Neural cell (in vitro differentiated cells): Measurements from ENCODE around the gene VSTM2B. TPM values are rescaled to one million over a fixed set of nuclear protein-coding genes. Genes with fewer than 3 reads are reported as not detected.

Experiments
- H2AFZ ChIP-seq: fragments of 200-600, 300-800 bp; sonication (generic), shearing (Covaris generic); 2 replicates; pipeline ENCODE4 v1.6.0; 2014; ENCODE audit warnings: low read depth, mild to moderate bottlenecking, antibody characterized with exemption, low read length, moderate library complexity
- H3F3A ChIP-seq: fragments of 200-600 bp; shearing (Covaris generic); 2 replicates; pipeline ENCODE4 v1.6.1; 2016; ENCODE audit warnings: mild to moderate bottlenecking, moderate library complexity, mixed read lengths, antibody characterized with exemption, low read length; ENCODE audit not compliant: insufficient read depth, poor library complexity, severe bottlenecking
- H3K27ac ChIP-seq: fragments of 200-600, 300-800 bp; sonication (generic), shearing (Covaris generic); 2 replicates; pipeline ENCODE4 v1.5.1; 2014; ENCODE audit warnings: mild to moderate bottlenecking, low read length, moderate library complexity
- H3K27me3 ChIP-seq: fragments of 300-800, 200-600 bp; sonication (generic), shearing (Covaris generic); 2 replicates; pipeline ENCODE4 v1.6.0; 2014; ENCODE audit warnings: mild to moderate bottlenecking, low read depth, low read length, moderate library complexity; ENCODE audit not compliant: insufficient read depth
- H3K36me3 ChIP-seq: fragments of 300-800, 200-600 bp; sonication (generic), shearing (Covaris generic); 2 replicates; pipeline ENCODE4 v1.5.1; 2014; ENCODE audit warnings: mild to moderate bottlenecking, antibody characterized with exemption, low read length, moderate library complexity; ENCODE audit not compliant: insufficient read depth
- H3K4me2 ChIP-seq: fragments of 300-800, 200-600 bp; sonication (generic), shearing (Covaris generic); 2 replicates; pipeline ENCODE4 v1.6.0; 2014; ENCODE audit warnings: mild to moderate bottlenecking, low read length
- H3K4me3 ChIP-seq: fragments of 300-800, 200-600 bp; sonication (generic), shearing (Covaris generic); 2 replicates; pipeline ENCODE4 v1.5.1; 2014; ENCODE audit warnings: mild to moderate bottlenecking, low read length, moderate library complexity
- H3K79me2 ChIP-seq: fragments of 200-600 bp; shearing (Covaris generic); replicated peaks from 2 replicates; pipeline ENCODE4 v1.6.0; 2014; ENCODE audit warnings: mild to moderate bottlenecking, low read length, moderate library complexity; ENCODE audit not compliant: insufficient read depth
- H3K9ac ChIP-seq: fragments of 300-800, 200-600 bp; sonication (generic), shearing (Covaris generic); 2 replicates; pipeline ENCODE4 v1.6.1; 2016; ENCODE audit warnings: mild to moderate bottlenecking, low read length, mixed read lengths
- H3K9me2 ChIP-seq: fragments of 200-600 bp; shearing (Covaris generic); 2 replicates; pipeline ENCODE4 v1.6.1; 2016; ENCODE audit warnings: mild to moderate bottlenecking, low read length, mixed read lengths; ENCODE audit not compliant: insufficient read depth
- H3K9me3 ChIP-seq: fragments of 200-600, 300-800 bp; sonication (generic), shearing (Covaris generic); 2 replicates; pipeline ENCODE4 v1.6.1; 2016; ENCODE audit warnings: mild to moderate bottlenecking, mixed run types, low read length, moderate library complexity, mixed read lengths
- H4K20me1 ChIP-seq: fragments of 200-600 bp; shearing (Covaris generic); 2 replicates; pipeline ENCODE4 v1.6.1; 2016; ENCODE audit warnings: mild to moderate bottlenecking, mixed run types; ENCODE audit not compliant: insufficient read depth
- EP300 ChIP-seq: fragments of 450-650 bp; conservative IDR thresholded peaks from 2 replicates; pipeline ENCODE4 v1.6.1; 2014; ENCODE audit warnings: antibody characterized with exemption, mild to moderate bottlenecking, moderate library complexity; ENCODE audit not compliant: poor library complexity, severe bottlenecking
- EZH2 ChIP-seq: fragments of 200-600, 300-800 bp; shearing (Covaris generic), sonication (generic); IDR thresholded peaks from 2 replicates; pipeline ENCODE4 v1.6.1; 2014; ENCODE audit warnings: antibody characterized with exemption, low read length, borderline replicate concordance, mild to moderate bottlenecking; ENCODE audit not compliant: insufficient read depth, poor library complexity, severe bottlenecking
- MXI1 ChIP-seq: fragments of 450-650 bp; conservative IDR thresholded peaks from 2 replicates; pipeline ENCODE4 v1.6.1; 2014; ENCODE audit warnings: antibody characterized with exemption, mild to moderate bottlenecking; ENCODE audit not compliant: poor library complexity, severe bottlenecking
- POLR2AphosphoS5 ChIP-seq: IDR thresholded peaks from 2 replicates; pipeline ENCODE4 v1.6.1; 2012
- RAD21 ChIP-seq: fragments of 450-650 bp; conservative IDR thresholded peaks from 2 replicates; pipeline ENCODE4 v1.6.1; 2014; ENCODE audit warnings: antibody characterized with exemption, mild to moderate bottlenecking, moderate library complexity
- TAF1 ChIP-seq: IDR thresholded peaks from 2 replicates; pipeline ENCODE4 v1.6.1; 2012; ENCODE audit warnings: low read depth
- polyA plus RNA-seq: library from polyadenylated mRNA; depleted of rRNA; stranded (reverse); fragments of >200 nt; gene quantifications from 2 replicates; pipeline ENCODE4 v1.2.3, GENCODE V29; 2014
- TF ChIP-seq, protein P1 (sequence below): IDR thresholded peaks from 2 replicates; pipeline ENCODE4 v1.6.1; 2012; ENCODE audit warnings: borderline replicate concordance
- TF ChIP-seq, protein P2 (sequence below): fragments of 450-650 bp; IDR thresholded peaks from 2 replicates; pipeline ENCODE4 v1.5.1; 2014; ENCODE audit warnings: antibody characterized with exemption, mild to moderate bottlenecking, moderate library complexity; ENCODE audit not compliant: poor library complexity, severe bottlenecking

Gene VSTM2B
- polyA plus RNA-seq, 1 donor from 2014 or later, result 24.4 TPM

DNA sequence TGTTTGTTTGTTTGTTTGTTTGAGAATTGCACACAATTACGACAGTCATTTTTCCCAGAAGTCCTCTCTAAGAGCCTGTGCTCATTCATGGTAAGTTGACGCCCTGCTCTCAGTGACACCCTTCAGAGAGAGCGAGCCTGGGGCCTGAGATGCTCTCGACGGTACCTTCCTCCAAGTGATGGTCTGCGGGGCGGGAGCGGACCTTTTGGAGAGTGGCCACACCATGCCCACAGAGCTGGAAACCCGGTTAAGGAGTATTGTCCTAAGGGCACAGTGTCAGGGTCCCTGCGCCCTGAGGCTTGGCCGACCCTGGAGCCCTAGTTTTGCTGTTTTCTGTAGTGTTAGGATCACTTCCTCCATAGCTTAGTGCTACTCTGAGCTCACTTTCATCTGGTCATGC lies 83.8 kb downstream of the VSTM2B start:
- Histone ChIP-seq H3K36me3 (no peaks in the 10 kb centered on the region), H3K4me2 (no peak overlapping the region), H3K27ac (no peak overlapping the region)

DNA sequence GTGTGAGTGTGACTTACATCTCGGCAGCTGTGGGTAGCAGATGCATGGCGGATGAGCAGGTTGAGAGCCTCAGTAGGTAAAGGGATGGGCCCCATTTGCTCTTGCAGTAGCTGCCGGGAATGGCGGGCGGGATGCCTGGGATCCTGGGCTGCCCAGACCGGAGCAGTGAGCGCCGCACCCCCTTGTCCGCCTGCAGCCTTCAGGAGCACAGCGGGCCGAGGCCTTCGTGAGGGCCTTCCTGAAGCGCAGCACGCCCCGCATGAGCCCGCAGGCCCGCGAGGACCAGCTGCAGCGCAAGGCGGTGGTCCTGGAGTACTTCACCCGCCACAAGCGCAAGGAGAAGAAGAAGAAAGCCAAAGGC lies 84.4 kb downstream of the VSTM2B start:
- no peaks in the 10 kb centered on the region for H3F3A ChIP-seq
- H3K4me2 ChIP-seq, result no peak overlapping the region
- no peak overlapping the region for H3K9ac ChIP-seq
- no peak overlapping the region for H3K4me3 ChIP-seq
- TF ChIP-seq, protein P1, sequence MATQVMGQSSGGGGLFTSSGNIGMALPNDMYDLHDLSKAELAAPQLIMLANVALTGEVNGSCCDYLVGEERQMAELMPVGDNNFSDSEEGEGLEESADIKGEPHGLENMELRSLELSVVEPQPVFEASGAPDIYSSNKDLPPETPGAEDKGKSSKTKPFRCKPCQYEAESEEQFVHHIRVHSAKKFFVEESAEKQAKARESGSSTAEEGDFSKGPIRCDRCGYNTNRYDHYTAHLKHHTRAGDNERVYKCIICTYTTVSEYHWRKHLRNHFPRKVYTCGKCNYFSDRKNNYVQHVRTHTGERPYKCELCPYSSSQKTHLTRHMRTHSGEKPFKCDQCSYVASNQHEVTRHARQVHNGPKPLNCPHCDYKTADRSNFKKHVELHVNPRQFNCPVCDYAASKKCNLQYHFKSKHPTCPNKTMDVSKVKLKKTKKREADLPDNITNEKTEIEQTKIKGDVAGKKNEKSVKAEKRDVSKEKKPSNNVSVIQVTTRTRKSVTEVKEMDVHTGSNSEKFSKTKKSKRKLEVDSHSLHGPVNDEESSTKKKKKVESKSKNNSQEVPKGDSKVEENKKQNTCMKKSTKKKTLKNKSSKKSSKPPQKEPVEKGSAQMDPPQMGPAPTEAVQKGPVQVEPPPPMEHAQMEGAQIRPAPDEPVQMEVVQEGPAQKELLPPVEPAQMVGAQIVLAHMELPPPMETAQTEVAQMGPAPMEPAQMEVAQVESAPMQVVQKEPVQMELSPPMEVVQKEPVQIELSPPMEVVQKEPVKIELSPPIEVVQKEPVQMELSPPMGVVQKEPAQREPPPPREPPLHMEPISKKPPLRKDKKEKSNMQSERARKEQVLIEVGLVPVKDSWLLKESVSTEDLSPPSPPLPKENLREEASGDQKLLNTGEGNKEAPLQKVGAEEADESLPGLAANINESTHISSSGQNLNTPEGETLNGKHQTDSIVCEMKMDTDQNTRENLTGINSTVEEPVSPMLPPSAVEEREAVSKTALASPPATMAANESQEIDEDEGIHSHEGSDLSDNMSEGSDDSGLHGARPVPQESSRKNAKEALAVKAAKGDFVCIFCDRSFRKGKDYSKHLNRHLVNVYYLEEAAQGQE, result no peak
- TF ChIP-seq EZH2 (no peak), POLR2AphosphoS5 (no peak), RAD21 (no peak), TAF1 (no peak), EP300 (no peak)
- TF ChIP-seq, protein P2, sequence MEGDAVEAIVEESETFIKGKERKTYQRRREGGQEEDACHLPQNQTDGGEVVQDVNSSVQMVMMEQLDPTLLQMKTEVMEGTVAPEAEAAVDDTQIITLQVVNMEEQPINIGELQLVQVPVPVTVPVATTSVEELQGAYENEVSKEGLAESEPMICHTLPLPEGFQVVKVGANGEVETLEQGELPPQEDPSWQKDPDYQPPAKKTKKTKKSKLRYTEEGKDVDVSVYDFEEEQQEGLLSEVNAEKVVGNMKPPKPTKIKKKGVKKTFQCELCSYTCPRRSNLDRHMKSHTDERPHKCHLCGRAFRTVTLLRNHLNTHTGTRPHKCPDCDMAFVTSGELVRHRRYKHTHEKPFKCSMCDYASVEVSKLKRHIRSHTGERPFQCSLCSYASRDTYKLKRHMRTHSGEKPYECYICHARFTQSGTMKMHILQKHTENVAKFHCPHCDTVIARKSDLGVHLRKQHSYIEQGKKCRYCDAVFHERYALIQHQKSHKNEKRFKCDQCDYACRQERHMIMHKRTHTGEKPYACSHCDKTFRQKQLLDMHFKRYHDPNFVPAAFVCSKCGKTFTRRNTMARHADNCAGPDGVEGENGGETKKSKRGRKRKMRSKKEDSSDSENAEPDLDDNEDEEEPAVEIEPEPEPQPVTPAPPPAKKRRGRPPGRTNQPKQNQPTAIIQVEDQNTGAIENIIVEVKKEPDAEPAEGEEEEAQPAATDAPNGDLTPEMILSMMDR, result no peak
- no peaks in the 10 kb centered on the region for H3K27me3 ChIP-seq
- no peak overlapping the region for H3K27ac ChIP-seq
- H3K9me2 ChIP-seq, result no peaks in the 10 kb centered on the region
- peaks cover 11% of the 10 kb centered on the region for H3K79me2 ChIP-seq
- H3K36me3 ChIP-seq, result no peaks in the 10 kb centered on the region
- no peaks in the 10 kb centered on the region for H4K20me1 ChIP-seq
- H2AFZ ChIP-seq, result no peak overlapping the region
- no peaks in the 10 kb centered on the region for H3K9me3 ChIP-seq

More for the DNA sequence above, 83.8 kb downstream of the VSTM2B start:
- Histone ChIP-seq H3K4me3 (no peak overlapping the region), H4K20me1 (no peaks in the 10 kb centered on the region), H2AFZ (no peak overlapping the region), H3K9ac (no peak overlapping the region), H3F3A (no peaks in the 10 kb centered on the region), H3K27me3 (no peaks in the 10 kb centered on the region), H3K9me3 (no peaks in the 10 kb centered on the region), H3K9me2 (no peaks in the 10 kb centered on the region), H3K79me2 (peaks cover 17% of the 10 kb centered on the region)
- TF ChIP-seq, protein P1, result no peak
- no peak for TF ChIP-seq POLR2AphosphoS5
- TF ChIP-seq TAF1, result no peak
- TF ChIP-seq EP300, result no peak
- TF ChIP-seq RAD21, result no peak
- TF ChIP-seq MXI1, result no peak
- TF ChIP-seq EZH2, result no peak
- TF ChIP-seq, protein P2, result no peak
